PC-3 (cell line): ENCODE data around the gene C1orf141.

Experiments
- EZH2 ChIP-seq: fragments of 300-600 bp; sonication (generic); IDR thresholded peaks from one replicate; pipeline ENCODE4 v1.6.1; 2017; ENCODE audit warnings: antibody characterized with exemption, mild to moderate bottlenecking, low read length; ENCODE audit not compliant: unreplicated experiment
- EZH2phosphoT487 ChIP-seq: fragments of 300-600 bp; sonication (generic); IDR thresholded peaks from 2 replicates; pipeline ENCODE4 v1.6.1; 2018; ENCODE audit warnings: mild to moderate bottlenecking, antibody characterized with exemption, low read length, borderline replicate concordance
- TF ChIP-seq, protein P1 (sequence below): fragments of 300-600 bp; sonication (generic); conservative IDR thresholded peaks from 2 replicates; pipeline ENCODE4 v1.5.1; 2017; ENCODE audit warnings: antibody characterized with exemption, low read depth, mild to moderate bottlenecking, low read length

DNA sequence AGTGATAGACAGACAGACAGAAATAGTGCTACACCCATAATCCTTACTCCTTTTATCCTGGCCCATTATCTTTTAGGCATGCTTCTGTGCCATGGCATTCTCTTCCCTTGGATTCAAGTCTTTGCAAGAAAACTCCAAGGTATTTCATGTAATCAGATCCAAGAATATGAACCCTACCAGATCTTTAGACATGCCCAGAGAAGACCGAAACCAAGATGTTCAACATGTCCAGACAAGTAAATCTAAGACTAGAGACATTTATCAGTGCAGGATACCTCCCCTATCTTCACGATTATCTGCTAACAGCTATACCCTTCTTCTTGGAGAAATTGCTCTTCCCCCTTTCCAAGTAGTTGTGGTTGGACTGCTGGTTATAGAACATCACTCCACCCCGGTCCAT is 11.8 kb upstream of the C1orf141 start:
- TF ChIP-seq EZH2phosphoT487, result no peak
- TF ChIP-seq, protein P1, sequence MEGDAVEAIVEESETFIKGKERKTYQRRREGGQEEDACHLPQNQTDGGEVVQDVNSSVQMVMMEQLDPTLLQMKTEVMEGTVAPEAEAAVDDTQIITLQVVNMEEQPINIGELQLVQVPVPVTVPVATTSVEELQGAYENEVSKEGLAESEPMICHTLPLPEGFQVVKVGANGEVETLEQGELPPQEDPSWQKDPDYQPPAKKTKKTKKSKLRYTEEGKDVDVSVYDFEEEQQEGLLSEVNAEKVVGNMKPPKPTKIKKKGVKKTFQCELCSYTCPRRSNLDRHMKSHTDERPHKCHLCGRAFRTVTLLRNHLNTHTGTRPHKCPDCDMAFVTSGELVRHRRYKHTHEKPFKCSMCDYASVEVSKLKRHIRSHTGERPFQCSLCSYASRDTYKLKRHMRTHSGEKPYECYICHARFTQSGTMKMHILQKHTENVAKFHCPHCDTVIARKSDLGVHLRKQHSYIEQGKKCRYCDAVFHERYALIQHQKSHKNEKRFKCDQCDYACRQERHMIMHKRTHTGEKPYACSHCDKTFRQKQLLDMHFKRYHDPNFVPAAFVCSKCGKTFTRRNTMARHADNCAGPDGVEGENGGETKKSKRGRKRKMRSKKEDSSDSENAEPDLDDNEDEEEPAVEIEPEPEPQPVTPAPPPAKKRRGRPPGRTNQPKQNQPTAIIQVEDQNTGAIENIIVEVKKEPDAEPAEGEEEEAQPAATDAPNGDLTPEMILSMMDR, result no peak
- no peak for TF ChIP-seq EZH2
